HG03575 (cell line): ENCODE results near the gene CCL1.

Experiments used
- ATAC-seq: cut with Tn5 transposase; IDR thresholded peaks from one replicate; pipeline ENCODE4 v1.9.1; 2021; ENCODE audit not compliant: unreplicated experiment, insufficient number of reproducible peaks, low FRiP score; ENCODE audit errors: extremely low read depth

The CCL1 gene

GRCh38 chr17:34314279-34314678 is 48.8 kb downstream of the CCL1 start:
- ATAC-seq, result no peak

DNA sequence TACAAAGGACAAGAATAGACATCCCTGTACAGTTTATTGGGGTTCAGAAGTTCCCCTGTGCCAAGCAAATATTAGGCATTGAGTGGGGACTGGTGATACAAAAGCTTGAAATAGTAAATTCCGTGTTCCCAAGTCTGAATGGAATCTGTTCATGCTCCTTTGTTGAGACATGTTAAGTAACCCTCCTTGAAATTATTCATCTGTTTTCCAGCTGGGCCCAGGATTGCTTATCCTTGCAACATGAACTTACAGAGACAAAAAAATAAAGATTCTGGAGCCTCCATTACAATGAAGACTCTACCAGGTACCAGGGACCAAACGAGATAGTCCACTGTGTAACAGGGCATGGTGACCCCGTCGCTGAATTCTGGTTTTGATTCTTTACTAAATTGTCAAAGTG is 49.9 kb downstream of the CCL1 start:
- ATAC-seq, result no peak

DNA sequence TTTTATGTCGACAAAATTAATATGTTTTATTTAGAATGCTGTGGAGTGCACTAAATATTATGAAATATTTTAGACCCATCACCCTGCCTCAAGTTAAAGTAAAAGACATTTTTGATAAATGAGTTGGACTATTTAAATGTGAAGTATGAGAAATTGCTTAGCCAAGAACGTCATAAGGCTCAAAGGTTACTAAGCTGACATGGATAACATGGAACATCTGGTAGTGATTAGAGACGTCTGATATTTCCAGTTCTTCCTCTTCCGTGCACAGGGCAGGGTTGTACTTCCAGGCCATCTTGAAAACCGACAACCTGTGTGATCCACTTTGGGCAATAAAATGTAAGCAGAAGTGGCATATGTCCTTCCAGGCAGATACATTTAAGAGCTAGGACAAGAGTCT is 51.0 kb downstream of the CCL1 start:
- ATAC-seq, result no peak

DNA sequence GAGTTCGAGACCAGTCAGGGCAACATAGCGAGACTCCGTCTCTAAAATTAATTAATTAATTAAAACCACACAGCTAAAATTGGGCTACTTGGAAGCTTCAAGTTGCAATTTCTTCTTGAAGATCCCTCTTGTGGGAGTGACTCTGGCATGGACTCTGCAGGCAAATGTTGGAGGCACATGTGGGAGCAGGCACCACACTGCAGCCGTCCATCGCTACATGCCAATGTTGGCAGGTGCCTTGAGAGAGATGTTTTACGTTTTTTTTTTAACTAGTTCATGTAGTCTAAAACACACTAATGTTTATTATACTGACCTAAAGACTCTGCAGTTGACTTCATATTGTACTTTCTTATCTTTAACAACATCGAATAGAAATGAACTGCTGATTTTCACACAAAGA is 51.7 kb downstream of the CCL1 start:
- ATAC-seq, result no peak
